Gastroesophageal sphincter (tissue), 4 donors: ENCODE results near the gene MTARC1. TPM values are rescaled to one million over a fixed set of nuclear protein-coding genes. Genes with fewer than 3 reads are reported as not detected.

Source experiments
- ATAC-seq: fragments of 150-250 bp; one replicate; pipeline ENCODE4 v1.9.1; 2016; ENCODE audit warnings: mild to moderate bottlenecking, moderate library complexity
- H3K27ac ChIP-seq, 4 donors: fragments of 200-600 bp; sonication (generic) in 3 of 4; 1 replicate in 3 of 4; 2 replicates in 1 of 4; pipeline ENCODE4 v1.5.1; 2016 to 2019
- H3K27me3 ChIP-seq: fragments of 200-600 bp; sonication (generic); one replicate; pipeline ENCODE4 v1.5.1; 2019
- H3K36me3 ChIP-seq, 2 donors: fragments of 200-600 bp; sonication (generic); one replicate each; pipeline ENCODE4 v1.5.1; 2019; ENCODE audit warnings: control low read depth in 1 of 2
- H3K4me1 ChIP-seq, 3 donors: fragments of 200-600 bp; sonication (generic); 1 replicate in 2 of 3; 2 replicates in 1 of 3; pipeline ENCODE4 v1.5.1; 2016 to 2019; ENCODE audit warnings: control low read depth in 2 of 3
- H3K4me3 ChIP-seq, 2 donors: fragments of 200-600 bp; sonication (generic); one replicate each; pipeline ENCODE4 v1.5.1; 2019; ENCODE audit warnings: mild to moderate bottlenecking in 1 of 2, moderate library complexity in 1 of 2
- H3K9me3 ChIP-seq, 3 donors: fragments of 200-600 bp; sonication (generic); one replicate each; pipeline ENCODE4 v1.5.1; 2017 to 2019; ENCODE audit warnings: control low read depth in 2 of 3
- CTCF ChIP-seq, 4 experiments: fragments of 200-600 bp in 2 of 4; fragments of 450-650 bp in 2 of 4; sonication (generic) in 1 of 4; IDR thresholded peaks; one replicate each; pipeline ENCODE4 v1.5.1; 2017 to 2019; ENCODE audit warnings: antibody characterized with exemption in 4 of 4, mild to moderate bottlenecking in 2 of 4, moderate library complexity in 2 of 4
- EP300 ChIP-seq: sonication (generic); formaldehyde crosslinking; IDR thresholded peaks from one replicate; pipeline ENCODE4 v1.6.1; 2017; ENCODE audit warnings: antibody characterized with exemption, mild to moderate bottlenecking
- POLR2A ChIP-seq, 2 donors: fragments of 450-650 bp; IDR thresholded peaks; one replicate each; pipeline ENCODE4 v1.6.1; 2017; ENCODE audit warnings: antibody characterized with exemption in 2 of 2, mild to moderate bottlenecking in 2 of 2, moderate library complexity in 1 of 2
- POLR2AphosphoS5 ChIP-seq: sonication (generic); formaldehyde crosslinking; IDR thresholded peaks from one replicate; pipeline ENCODE4 v1.6.1; 2017; ENCODE audit warnings: antibody characterized with exemption
- WGBS, 2 donors: methylation state at CpG; one replicate each; pipeline ENCODE4 v1.1.5; 2018; ENCODE audit warnings: low coverage in 1 of 2; 5-methylcytosine and 5-hydroxymethylcytosine counted together
- total RNA-seq, 4 donors: library from RNA; depleted of rRNA; stranded (reverse); fragments of >200 nt; gene quantifications; one replicate each; pipeline ENCODE4 v1.1.0, GENCODE V29; 2016

Gene MTARC1
- total RNA-seq, 4 donors from 2014 or later, result 3.7 to 8.1 (median 5.4) TPM

- Histone ChIP-seq H3K4me1 (peaks cover 0 to 27% (median 3%) of the 10 kb centered on the region in 3 donors), H3K9me3 (no peaks in the 10 kb centered on the region), H3K4me3 (no peak overlapping the region), H3K36me3 (peaks cover 0 to 30% of the 10 kb centered on the region in 2 donors), H3K27me3 (no peaks in the 10 kb centered on the region), H3K27ac (no peak overlapping the region)
- TF ChIP-seq POLR2A (IDR thresholded peaks at IDR 0.05), result no peak
- no peak for TF ChIP-seq EP300
- WGBS, 2 donors, result 76 to 85% methylated on average over 6 to 8 of the region's 11 CpGs
- ATAC-seq, result no peak
Observed at GRCh38 chr1:220808345-220809186, 21.9 kb downstream of the MTARC1 start.

DNA sequence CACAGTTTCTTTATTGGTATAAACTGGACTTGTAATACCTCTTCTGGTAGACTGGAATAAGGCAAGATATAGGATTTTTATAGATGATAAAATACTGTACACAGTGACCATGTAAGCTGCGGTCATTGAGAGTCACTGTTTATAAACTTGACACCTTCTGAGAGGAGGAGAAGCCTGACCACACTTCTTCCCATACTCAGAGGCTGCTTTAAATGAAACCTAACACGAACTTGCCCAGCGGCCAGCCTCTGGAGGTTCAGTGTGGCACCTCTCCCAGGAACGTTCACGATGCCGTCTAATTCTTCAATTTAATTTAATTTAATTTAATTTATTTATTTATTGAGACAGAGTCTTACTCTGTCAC is 22.5 kb downstream of the MTARC1 start:
- Histone ChIP-seq H3K36me3 (peaks cover 0 to 35% of the 10 kb centered on the region in 2 donors), H3K9me3 (no peaks in the 10 kb centered on the region), H3K27me3 (no peaks in the 10 kb centered on the region), H3K27ac (no peak overlapping the region), H3K4me1 (peaks cover 0 to 21% (median 3%) of the 10 kb centered on the region in 3 donors), H3K4me3 (no peak overlapping the region)
- WGBS, 2 donors, result 81 to 89% methylated on average over 3 to 6 of the region's 6 CpGs
- no peak for ATAC-seq
- TF ChIP-seq EP300, result no peak
- TF ChIP-seq POLR2AphosphoS5, result no peak
- TF ChIP-seq POLR2A (IDR thresholded peaks at IDR 0.05), result no peak
- TF ChIP-seq CTCF (IDR thresholded peaks at IDR 0.05), result no peak

GRCh38 chr1:220809704-220810103 is 23.0 kb downstream of the MTARC1 start:
- Histone ChIP-seq H3K9me3 (no peaks in the 10 kb centered on the region), H3K36me3 (peaks cover 0 to 35% of the 10 kb centered on the region in 2 donors), H3K4me3 (no peak overlapping the region), H3K27ac (no peak overlapping the region), H3K4me1 (peaks cover 0 to 19% (median 3%) of the 10 kb centered on the region in 3 donors), H3K27me3 (no peaks in the 10 kb centered on the region)
- TF ChIP-seq EP300 (no peak), CTCF (IDR thresholded peaks at IDR 0.05) (no peak), POLR2AphosphoS5 (no peak), POLR2A (IDR thresholded peaks at IDR 0.05) (no peak)
- ATAC-seq, result no peak
- 70 to 78% methylated on average over 2 to 6 of the region's 8 CpGs for WGBS, 2 donors

- 17 to 27% methylated on average over 10 to 17 of the region's 20 CpGs for WGBS, 2 donors
- no peak overlapping the region for H3K27ac ChIP-seq
- no peaks in the 10 kb centered on the region for H3K27me3 ChIP-seq
- TF ChIP-seq POLR2A (IDR thresholded peaks at IDR 0.05) (no peak), CTCF (IDR thresholded peaks at IDR 0.05) (peak; percentile 92 to 97 (median 94))
- peak overlapping the region in 1 of 2 donors; percentile 23 for H3K4me3 ChIP-seq
- no peaks in the 10 kb centered on the region for H3K9me3 ChIP-seq
- peaks cover 0 to 35% of the 10 kb centered on the region in 2 donors for H3K36me3 ChIP-seq
- peaks cover 0 to 22% (median 3%) of the 10 kb centered on the region in 3 donors for H3K4me1 ChIP-seq
- peak; percentile 82 for ATAC-seq
Observed at GRCh38 chr1:220810179-220810653, 23.5 kb downstream of the MTARC1 start.

DNA sequence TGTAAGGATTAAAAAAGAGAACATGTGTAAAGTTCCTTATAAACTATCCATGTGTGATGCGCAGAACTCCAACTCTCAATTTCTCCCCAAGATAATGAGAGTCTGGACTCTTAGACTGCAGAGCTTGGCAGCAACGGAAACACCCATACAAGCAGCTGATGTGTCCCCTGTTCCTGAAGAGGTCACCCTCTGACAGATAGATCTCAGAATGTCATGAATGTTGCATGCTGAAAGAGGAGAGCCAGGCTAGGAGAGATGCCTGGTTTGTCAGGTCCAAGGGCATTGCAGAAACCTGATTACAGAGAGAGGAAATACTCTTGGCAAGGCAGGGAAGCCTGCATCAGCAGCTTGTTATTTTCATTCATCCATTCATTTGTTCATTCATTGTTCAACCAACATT is 24.2 kb downstream of the MTARC1 start:
- WGBS, 2 donors, result 23 to 82% methylated on average over 1 to 2 of the region's 2 CpGs
- H3K27ac ChIP-seq, result no peak overlapping the region

More for the DNA sequence above, 24.2 kb downstream of the MTARC1 start:
- no peak overlapping the region for H3K4me3 ChIP-seq
- no peak for ATAC-seq
- H3K36me3 ChIP-seq, result peaks cover 0 to 35% of the 10 kb centered on the region in 2 donors
- peaks cover 0 to 30% (median 10%) of the 10 kb centered on the region in 3 donors for H3K4me1 ChIP-seq
- no peaks in the 10 kb centered on the region for H3K27me3 ChIP-seq
- H3K9me3 ChIP-seq, result no peaks in the 10 kb centered on the region
- TF ChIP-seq EP300 (no peak), POLR2A (IDR thresholded peaks at IDR 0.05) (no peak), POLR2AphosphoS5 (no peak), CTCF (IDR thresholded peaks at IDR 0.05) (no peak)
